Common myeloid progenitor, CD34-positive (primary cell): ENCODE results near the gene OGFOD3.

Source experiments
- CTCF ChIA-PET: fragments of 350-600 bp; sonication (Branson Sonifier 250); formaldehyde crosslinking; loops from one replicate; lab custom pipeline; 2021; ENCODE audit warnings: antibody characterized with exemption; lab: Charles Lee
- POLR2A ChIA-PET: fragments of 350-600 bp; sonication (Branson Sonifier 250); formaldehyde crosslinking; loops from one replicate; lab custom pipeline; 2021; ENCODE audit warnings: antibody characterized with exemption; lab: Charles Lee
- DNase-seq, 3 donors: peaks; one replicate each; pipeline versions ENCODE4 v3.0.0 to v3.0.0-alpha.2; 2013
- H3K27ac ChIP-seq, 2 experiments: 1 replicate in 1 of 2; 2 replicates in 1 of 2; pipeline ENCODE4 v1.7.0; 2013; ENCODE audit warnings: inconsistent platforms in 2 of 2, low read length in 2 of 2, mild to moderate bottlenecking in 2 of 2, low read depth in 1 of 2, moderate library complexity in 1 of 2; ENCODE audit not compliant: severe bottlenecking in 2 of 2, insufficient read depth in 1 of 2, poor library complexity in 1 of 2
- H3K27me3 ChIP-seq, 5 experiments: replicated peaks in 2 of 5; 1 replicate in 3 of 5; 2 replicates in 2 of 5; pipeline versions ENCODE4 v1.6.1 to v1.7.0; 2013; ENCODE audit warnings: low read length in 4 of 5, mild to moderate bottlenecking in 2 of 5, moderate library complexity in 2 of 5, inconsistent platforms in 1 of 5; ENCODE audit not compliant: insufficient read depth in 5 of 5, control insufficient read depth in 4 of 5
- H3K36me3 ChIP-seq, 4 experiments: 1 replicate in 2 of 4; 2 replicates in 2 of 4; pipeline versions ENCODE4 v1.6.1 to v1.7.0; 2013; ENCODE audit warnings: low read length in 3 of 4, control low read depth in 1 of 4, mild to moderate bottlenecking in 1 of 4; ENCODE audit not compliant: control insufficient read depth in 4 of 4, insufficient read depth in 4 of 4
- H3K4me1 ChIP-seq, 4 experiments: 1 replicate in 3 of 4; 2 replicates in 1 of 4; pipeline versions ENCODE4 v1.6.1 to v1.7.1; 2013; ENCODE audit warnings: low read length in 3 of 4, mild to moderate bottlenecking in 3 of 4, control low read depth in 1 of 4, inconsistent platforms in 1 of 4, moderate library complexity in 1 of 4; ENCODE audit not compliant: control insufficient read depth in 4 of 4, insufficient read depth in 4 of 4; ENCODE audit errors: control extremely low read depth in 1 of 4
- H3K4me3 ChIP-seq, 7 experiments: 1 replicate in 4 of 7; 2 replicates in 3 of 7; pipeline versions ENCODE4 v1.5.1 to v1.7.0; 2013; ENCODE audit warnings: mild to moderate bottlenecking in 7 of 7, low read length in 6 of 7, moderate library complexity in 6 of 7, inconsistent platforms in 2 of 7, low read depth in 2 of 7, control low read depth in 1 of 7; ENCODE audit not compliant: insufficient read depth in 4 of 7, control insufficient read depth in 1 of 7; ENCODE audit errors: extremely low read depth in 1 of 7
- H3K9me3 ChIP-seq, 5 experiments: 1 replicate in 4 of 5; 2 replicates in 1 of 5; pipeline versions ENCODE4 v1.6.1 to v1.7.1; 2013; ENCODE audit warnings: low read length in 4 of 5, mild to moderate bottlenecking in 2 of 5, inconsistent platforms in 1 of 5, low read depth in 1 of 5, moderate library complexity in 1 of 5; ENCODE audit not compliant: control insufficient read depth in 4 of 5, insufficient read depth in 2 of 5; ENCODE audit errors: control extremely low read depth in 1 of 5
- WGBS: methylation state at CpG from one replicate; pipeline ENCODE4 v1.1.5; 2013; ENCODE audit not compliant: insufficient coverage; 5-methylcytosine and 5-hydroxymethylcytosine counted together

The OGFOD3 gene

GRCh38 chr17:82424001-82424862, 5.8 kb upstream of the OGFOD3 start:
- Histone ChIP-seq H3K9me3 (peaks cover 0 to 4% (median 0%) of the 10 kb centered on the region in 5 experiments), H3K4me1 (peaks cover 7 to 19% (median 13%) of the 10 kb centered on the region in 4 experiments), H3K36me3 (peaks cover 2 to 24% (median 6%) of the 10 kb centered on the region in 4 experiments), H3K4me3 (no peak overlapping the region), H3K27me3 (no peaks in the 10 kb centered on the region), H3K27ac (no peak overlapping the region)
- ChIA-PET POLR2A (no interaction called here), CTCF (interaction anchor here (1.0 to 1.1 kb wide), 2 partner anchors 36 to 73 kb away, joined by 3 read pairs; no protein-coding TSS in a partner anchor)
- 93% methylated on average over 21 of the region's 25 CpGs for WGBS
- peak; percentile 63 to 81 (median 76) for DNase-seq

- 29% methylated on average over 2 of the region's 2 CpGs for WGBS
- peak in 2 of 3 donors; percentile 53 to 55 for DNase-seq
- CTCF ChIA-PET: interaction anchor here (0.6 to 1.8 kb wide), 10 partner anchors 9 to 121 kb away, joined by 3 to 8 read pairs (median 4); no protein-coding TSS in a partner anchor
Measured at GRCh38 chr17:82419540-82419939, 1.2 kb upstream of the OGFOD3 start.

GRCh38 chr17:82416771-82417170, 1.6 kb downstream of the OGFOD3 start:
- peaks cover 4 to 17% (median 11%) of the 10 kb centered on the region in 4 experiments for H3K36me3 ChIP-seq
- no peak overlapping the region for H3K27ac ChIP-seq
- H3K27me3 ChIP-seq: no peaks in the 10 kb centered on the region
- POLR2A ChIA-PET: no interaction called here
- no CpG with 5 or more reads among the region's 6 CpGs for WGBS
- H3K4me1 ChIP-seq: peaks cover 13 to 29% (median 18%) of the 10 kb centered on the region in 4 experiments
- DNase-seq: peak in 2 of 3 donors; percentile 44 to 46
- CTCF ChIA-PET: interaction anchor here (0.6 to 2.8 kb wide), 6 partner anchors 20 to 181 kb away, joined by 3 to 22 read pairs (median 3); no protein-coding TSS in a partner anchor
- no peak overlapping the region for H3K4me3 ChIP-seq
- H3K9me3 ChIP-seq: no peaks in the 10 kb centered on the region

More at GRCh38 chr17:82419540-82419939, 1.2 kb upstream of the OGFOD3 start:
- peaks cover 13 to 26% (median 17%) of the 10 kb centered on the region in 4 experiments for H3K4me1 ChIP-seq
- H3K27ac ChIP-seq: peak overlapping the region in 1 of 2 experiments; percentile 82
- peaks cover 0 to 4% (median 0%) of the 10 kb centered on the region in 5 experiments for H3K9me3 ChIP-seq
- POLR2A ChIA-PET: no interaction called here
- peaks cover 2 to 27% (median 6%) of the 10 kb centered on the region in 4 experiments for H3K36me3 ChIP-seq
- peak overlapping the region in 6 of 7 experiments; percentile 82 to 95 (median 94) for H3K4me3 ChIP-seq
- H3K27me3 ChIP-seq: no peaks in the 10 kb centered on the region

- peaks cover 13 to 29% (median 18%) of the 10 kb centered on the region in 4 experiments for H3K4me1 ChIP-seq
- ChIA-PET POLR2A (no interaction called here), CTCF (interaction anchor here (0.7 to 2.8 kb wide), 5 partner anchors 33 to 181 kb away, joined by 3 to 22 read pairs (median 3); no protein-coding TSS in a partner anchor)
- peaks cover 4 to 15% (median 10%) of the 10 kb centered on the region in 4 experiments for H3K36me3 ChIP-seq
- H3K27ac ChIP-seq: no peak overlapping the region
- WGBS: no CpG with 5 or more reads among the region's 4 CpGs
- H3K9me3 ChIP-seq: no peaks in the 10 kb centered on the region
- no peak for DNase-seq
- no peaks in the 10 kb centered on the region for H3K27me3 ChIP-seq
- no peak overlapping the region for H3K4me3 ChIP-seq
Measured at GRCh38 chr17:82416264-82416663, 2.1 kb downstream of the OGFOD3 start.

GRCh38 chr17:82415786-82416185, 2.6 kb downstream of the OGFOD3 start:
- ChIA-PET POLR2A (no interaction called here), CTCF (interaction anchor here (0.7 to 2.8 kb wide), 4 partner anchors 34 to 83 kb away, joined by 3 to 22 read pairs (median 3); no protein-coding TSS in a partner anchor)
- WGBS: 97% methylated on average over 5 of the region's 9 CpGs

GRCh38 chr17:82415336-82415735, 3.0 kb downstream of the OGFOD3 start:
- no peaks in the 10 kb centered on the region for H3K27me3 ChIP-seq
- no peak overlapping the region for H3K27ac ChIP-seq
- CTCF ChIA-PET: interaction anchor here (0.8 to 2.7 kb wide), 3 partner anchors 17 to 69 kb away, joined by 3 to 9 read pairs (median 3); no protein-coding TSS in a partner anchor
- peaks cover 4 to 9% (median 8%) of the 10 kb centered on the region in 4 experiments for H3K36me3 ChIP-seq
- H3K4me3 ChIP-seq: no peak overlapping the region
- H3K4me1 ChIP-seq: peaks cover 13 to 29% (median 18%) of the 10 kb centered on the region in 4 experiments
- DNase-seq: no peak
- WGBS: 98% methylated on average over 19 of the region's 26 CpGs
- H3K9me3 ChIP-seq: no peaks in the 10 kb centered on the region
- POLR2A ChIA-PET: no interaction called here

More at GRCh38 chr17:82415786-82416185, 2.6 kb downstream of the OGFOD3 start:
- Histone ChIP-seq H3K9me3 (no peaks in the 10 kb centered on the region), H3K36me3 (peaks cover 4 to 10% (median 8%) of the 10 kb centered on the region in 4 experiments), H3K4me1 (peaks cover 13 to 29% (median 18%) of the 10 kb centered on the region in 4 experiments), H3K27ac (no peak overlapping the region), H3K27me3 (no peaks in the 10 kb centered on the region), H3K4me3 (no peak overlapping the region)
- no peak for DNase-seq
